SK-N-SH (cell line): ENCODE measurements around the gene ETV6. TPM values are rescaled to one million over a fixed set of nuclear protein-coding genes. Genes with fewer than 3 reads are reported as not detected.
A peak's percentile ranks its signal among the peaks of the same experiment; 100 is the strongest.

Experiments
- CTCF ChIA-PET: fragments of 300-600, 350-600 bp; formaldehyde crosslinking; extraction: SDS; loops from one replicate; lab custom pipeline; 2021; lab: Yijun Ruan, JAX
- POLR2A ChIA-PET: fragments of 350-600 bp; sonication (Branson Sonifier 250); formaldehyde crosslinking; extraction: SDS; loops from one replicate; lab custom pipeline; 2020; ENCODE audit warnings: antibody characterized with exemption, inconsistent platforms; lab: Yijun Ruan, JAX
- DNase-seq: peaks from one replicate; pipeline ENCODE4 v3.0.0; 2012
- H2AFZ ChIP-seq: fragments of 200-600 bp; sonication (generic); 2 replicates; pipeline ENCODE4 v1.8.1; 2016; ENCODE audit warnings: antibody characterized with exemption, mild to moderate bottlenecking, low read depth
- H3F3A ChIP-seq: fragments of 200-600 bp; sonication (generic); replicated peaks from 2 replicates; pipeline ENCODE3; 2016; ENCODE audit warnings: antibody characterized with exemption, mild to moderate bottlenecking; ENCODE audit not compliant: insufficient read depth
- H3K27ac ChIP-seq, 2 experiments: fragments of 200-500 bp in 1 of 2; fragments of 200-600 bp in 1 of 2; sonication (Bioruptor generic) in 1 of 2; sonication (generic), shearing (Covaris generic) in 1 of 2; 2 replicates each; pipeline versions ENCODE4 v1.5.1 to v1.6.1; 2014 to 2016; ENCODE audit warnings: low read depth in 2 of 2, inconsistent platforms in 1 of 2, low read length in 1 of 2, mild to moderate bottlenecking in 1 of 2, mixed read lengths in 1 of 2
- H3K27me3 ChIP-seq: fragments of 200-600 bp; sonication (generic), shearing (Covaris generic); 2 replicates; pipeline ENCODE4 v1.6.1; 2016; ENCODE audit warnings: mixed run types; ENCODE audit not compliant: insufficient read depth
- H3K36me3 ChIP-seq, 2 experiments: fragments of 200-500 bp in 1 of 2; fragments of 200-600 bp in 1 of 2; sonication (Bioruptor generic) in 1 of 2; sonication (generic) in 1 of 2; replicated peaks in 1 of 2; 2 replicates each; pipeline versions ENCODE3 to v1.5.1; 2014 to 2016; ENCODE audit warnings: low read length in 1 of 2, mild to moderate bottlenecking in 1 of 2; ENCODE audit not compliant: insufficient read depth in 2 of 2, control insufficient read depth in 1 of 2
- H3K4me1 ChIP-seq, 2 experiments: fragments of 200-500 bp in 1 of 2; fragments of 200-600 bp in 1 of 2; sonication (Bioruptor generic) in 1 of 2; sonication (generic), shearing (Covaris generic) in 1 of 2; 2 replicates each; pipeline versions ENCODE4 v1.5.1 to v1.6.1; 2014 to 2016; ENCODE audit warnings: low read depth in 1 of 2, low read length in 1 of 2, mixed run types in 1 of 2; ENCODE audit not compliant: insufficient read depth in 2 of 2, control insufficient read depth in 1 of 2
- H3K4me2 ChIP-seq: fragments of 200-600 bp; sonication (generic), shearing (Covaris generic); 2 replicates; pipeline ENCODE4 v1.6.1; 2017; ENCODE audit warnings: mixed run types
- H3K4me3 ChIP-seq, 2 experiments: fragments of 200-500 bp in 1 of 2; fragments of 200-600 bp in 1 of 2; sonication (Bioruptor generic) in 1 of 2; sonication (generic), shearing (Covaris generic) in 1 of 2; 2 replicates each; pipeline versions ENCODE4 v1.5.1 to v1.8.1; 2014 to 2016; ENCODE audit warnings: low read depth in 2 of 2, inconsistent platforms in 1 of 2, low read length in 1 of 2, mild to moderate bottlenecking in 1 of 2, mixed read lengths in 1 of 2, moderate library complexity in 1 of 2
- H3K79me2 ChIP-seq: fragments of 200-600 bp; sonication (generic); 2 replicates; pipeline ENCODE4 v1.8.1; 2017; ENCODE audit warnings: mild to moderate bottlenecking; ENCODE audit not compliant: insufficient read depth
- H3K9ac ChIP-seq: fragments of 200-600 bp; sonication (generic); 2 replicates; pipeline ENCODE4 v1.6.1; 2017; ENCODE audit warnings: mixed run types
- H3K9me2 ChIP-seq: fragments of 200-600 bp; sonication (generic); 2 replicates; pipeline ENCODE4 v1.6.1; 2017; ENCODE audit warnings: mixed run types
- H3K9me3 ChIP-seq: fragments of 200-600 bp; sonication (generic); 2 replicates; pipeline ENCODE4 v1.6.1; 2017; ENCODE audit warnings: mixed run types, mild to moderate bottlenecking, moderate library complexity
- H4K20me1 ChIP-seq: fragments of 200-600 bp; sonication (generic); 2 replicates; pipeline ENCODE4 v1.6.1; 2017; ENCODE audit warnings: mild to moderate bottlenecking, mixed run types; ENCODE audit not compliant: insufficient read depth
- CHD2 ChIP-seq: fragments of 150-350 bp; IDR thresholded peaks from 2 replicates; pipeline ENCODE4 v1.6.1; 2018; ENCODE audit warnings: low read length; ENCODE audit not compliant: partially characterized antibody
- EP300 ChIP-seq, 2 experiments: IDR thresholded peaks; 2 replicates each; pipeline versions ENCODE4 v1.4.0 to v1.6.1; 2012; ENCODE audit warnings: borderline replicate concordance in 1 of 2, low read depth in 1 of 2, low read length in 1 of 2
- EZH2phosphoT487 ChIP-seq: fragments of 200-600 bp; sonication (generic); IDR thresholded peaks from 2 replicates; pipeline ENCODE4 v1.6.1; 2017; ENCODE audit warnings: low read depth, mixed run types, mild to moderate bottlenecking, antibody characterized with exemption, moderate library complexity, borderline replicate concordance
- FOSL2 ChIP-seq: IDR thresholded peaks from 2 replicates; pipeline ENCODE4 v1.4.0; 2012; ENCODE audit warnings: low read depth, mild to moderate bottlenecking, moderate library complexity, borderline replicate concordance
- FOXJ3 ChIP-seq: sonication (generic); formaldehyde crosslinking; IDR thresholded peaks from 2 replicates; pipeline ENCODE4 v1.5.1; 2020; ENCODE audit warnings: mild to moderate bottlenecking, missing genetic modification reagents
- FOXM1 ChIP-seq: IDR thresholded peaks from 2 replicates; pipeline ENCODE4 v1.4.0; 2012; ENCODE audit warnings: low read depth, mild to moderate bottlenecking
- IRF3 ChIP-seq: fragments of 150-350 bp; IDR thresholded peaks from 2 replicates; pipeline ENCODE4 v1.6.1; 2016; ENCODE audit warnings: mild to moderate bottlenecking, low read depth, low read length
- MEF2A ChIP-seq: IDR thresholded peaks from 2 replicates; pipeline ENCODE4 v1.4.0; 2012; ENCODE audit warnings: low read depth, borderline replicate concordance
- MXI1 ChIP-seq: IDR thresholded peaks from 2 replicates; pipeline ENCODE4 v1.6.1; 2012; ENCODE audit warnings: mild to moderate bottlenecking, low read depth, low read length, improper control_type of control experiment
- NFIC ChIP-seq: IDR thresholded peaks from 2 replicates; pipeline ENCODE4 v1.4.0; 2012; ENCODE audit warnings: borderline replicate concordance
- NRF1 ChIP-seq: IDR thresholded peaks from 2 replicates; pipeline ENCODE4 v1.6.1; 2012; ENCODE audit warnings: low read depth, mild to moderate bottlenecking, low read length
- PBX3 ChIP-seq: IDR thresholded peaks from 2 replicates; pipeline ENCODE4; 2012
- POLR2AphosphoS5 ChIP-seq: IDR thresholded peaks from 2 replicates; pipeline ENCODE4 v1.6.1; 2012; ENCODE audit warnings: low read depth, low read length
- RCOR1 ChIP-seq: fragments of 150-350 bp; IDR thresholded peaks from 2 replicates; pipeline ENCODE4 v1.6.1; 2017; ENCODE audit warnings: antibody characterized with exemption, low read length
- REST ChIP-seq: IDR thresholded peaks from 2 replicates; pipeline ENCODE4 v1.6.1; 2012; ENCODE audit warnings: mild to moderate bottlenecking, low read depth, low read length, moderate library complexity
- RFX5 ChIP-seq: IDR thresholded peaks from 2 replicates; pipeline ENCODE4 v1.6.1; 2012; ENCODE audit warnings: mild to moderate bottlenecking, improper control_type of control experiment, low read length
- RXRA ChIP-seq: IDR thresholded peaks from 2 replicates; pipeline ENCODE4 v1.4.0; 2012; ENCODE audit warnings: low read depth, mild to moderate bottlenecking, borderline replicate concordance
- SIN3A ChIP-seq: IDR thresholded peaks from 2 replicates; pipeline ENCODE4 v1.6.1; 2012; ENCODE audit warnings: low read depth, mild to moderate bottlenecking, low read length, moderate library complexity, borderline replicate concordance
- SMC3 ChIP-seq: IDR thresholded peaks from 2 replicates; pipeline ENCODE4 v1.6.1; 2012; ENCODE audit warnings: low read depth, low read length, improper control_type of control experiment
- TAF1 ChIP-seq: IDR thresholded peaks from 2 replicates; pipeline ENCODE4 v1.6.1; 2012; ENCODE audit warnings: low read depth, mild to moderate bottlenecking, low read length, moderate library complexity, borderline replicate concordance
- TCF12 ChIP-seq: IDR thresholded peaks from 2 replicates; pipeline ENCODE4 v1.4.0; 2012
- USF1 ChIP-seq: IDR thresholded peaks from 2 replicates; pipeline ENCODE4 v1.4.0; 2012; ENCODE audit warnings: low read depth, borderline replicate concordance
- WGBS: methylation state at CpG from one replicate; pipeline ENCODE4 v1.1.6; 2017; ENCODE audit warnings: low lambda C conversion rate; 5-methylcytosine and 5-hydroxymethylcytosine counted together
- polyA plus RNA-seq, 3 experiments: library from polyadenylated mRNA; depleted of rRNA; stranded (reverse); fragments of >200 nt; gene quantifications; 2 replicates each; pipeline ENCODE4 v1.2.3, GENCODE V29; 2012

The ETV6 gene
- polyA plus RNA-seq, 1 of the 3 experiments (the other 2 are of a cell fraction) = 4.0 TPM

- 80% methylated on average over 19 of the region's 19 CpGs for WGBS
- CTCF ChIA-PET = interaction anchor here (1.3 to 1.4 kb wide), 2 partner anchors 9 to 94 kb away, joined by 3 read pairs; no protein-coding TSS in a partner anchor
- no peak overlapping the region; the same call in 1 of the 2 replicates for H3K9ac ChIP-seq
These were observed 116.6 kb downstream of the ETV6 start for GRCh38 chr12:11765817-11766794.

More at GRCh38 chr12:11765817-11766794, 116.6 kb downstream of the ETV6 start:
- H2AFZ ChIP-seq = no peak overlapping the region
- H3K36me3 ChIP-seq = peaks cover 1 to 10% of the 10 kb centered on the region in 2 experiments
- H3K4me2 ChIP-seq = peak overlapping the region; percentile 39; the same call in 1 of the 2 replicates
- no peak overlapping the region for H3K4me3 ChIP-seq
- H3F3A ChIP-seq = peaks cover 20% of the 10 kb centered on the region
- no peaks in the 10 kb centered on the region for H3K9me2 ChIP-seq
- TF ChIP-seq SIN3A = 0 out of 2 replicates have a peak, but pooled peaks have one; percentile 15
- no peak for TF ChIP-seq CHD2
- TF ChIP-seq RFX5 = no peak
- no peak for TF ChIP-seq RCOR1
- TF ChIP-seq TCF12 = peak; percentile 52; the same call in 1 of the 2 replicates
- TF ChIP-seq FOXM1 = no peak
- no peak for TF ChIP-seq FOSL2
- TF ChIP-seq POLR2AphosphoS5 = no peak
- no peak for TF ChIP-seq MXI1
- TF ChIP-seq USF1 = no peak
- TF ChIP-seq RXRA = no peak
- TF ChIP-seq MEF2A = no peak
- peak; percentile 38; the same call in 1 of the 2 replicates for TF ChIP-seq PBX3
- TF ChIP-seq FOXJ3 = no peak
- TF ChIP-seq REST = no peak
- peak; percentile 16; the same call in 1 of the 2 replicates for TF ChIP-seq NFIC
- TF ChIP-seq TAF1 = no peak
- TF ChIP-seq IRF3 = no peak
- no peak for TF ChIP-seq SMC3
- no peak for TF ChIP-seq EZH2phosphoT487
- no peak for TF ChIP-seq NRF1
- TF ChIP-seq EP300 (IDR thresholded peaks at IDR 0.05; ENCODE audit: borderline replicate concordance in 1 of 2, low read depth in 1 of 2, low read length in 1 of 2) = peak in 1 of 2 experiments; percentile 21; a peak in 1 of 4 replicates
- no peak for DNase-seq
- POLR2A ChIA-PET = no interaction called here
- no peaks in the 10 kb centered on the region for H3K9me3 ChIP-seq
- peak overlapping the region; percentile 83 to 89 for H3K27ac ChIP-seq
- H3K4me1 ChIP-seq = peaks cover 24 to 50% of the 10 kb centered on the region in 2 experiments
- H3K79me2 ChIP-seq = peaks cover 46% of the 10 kb centered on the region
- no peaks in the 10 kb centered on the region for H4K20me1 ChIP-seq
- H3K27me3 ChIP-seq = no peaks in the 10 kb centered on the region
